ENCODE measurements around the gene FBXW7.

The FBXW7 gene

DNA sequence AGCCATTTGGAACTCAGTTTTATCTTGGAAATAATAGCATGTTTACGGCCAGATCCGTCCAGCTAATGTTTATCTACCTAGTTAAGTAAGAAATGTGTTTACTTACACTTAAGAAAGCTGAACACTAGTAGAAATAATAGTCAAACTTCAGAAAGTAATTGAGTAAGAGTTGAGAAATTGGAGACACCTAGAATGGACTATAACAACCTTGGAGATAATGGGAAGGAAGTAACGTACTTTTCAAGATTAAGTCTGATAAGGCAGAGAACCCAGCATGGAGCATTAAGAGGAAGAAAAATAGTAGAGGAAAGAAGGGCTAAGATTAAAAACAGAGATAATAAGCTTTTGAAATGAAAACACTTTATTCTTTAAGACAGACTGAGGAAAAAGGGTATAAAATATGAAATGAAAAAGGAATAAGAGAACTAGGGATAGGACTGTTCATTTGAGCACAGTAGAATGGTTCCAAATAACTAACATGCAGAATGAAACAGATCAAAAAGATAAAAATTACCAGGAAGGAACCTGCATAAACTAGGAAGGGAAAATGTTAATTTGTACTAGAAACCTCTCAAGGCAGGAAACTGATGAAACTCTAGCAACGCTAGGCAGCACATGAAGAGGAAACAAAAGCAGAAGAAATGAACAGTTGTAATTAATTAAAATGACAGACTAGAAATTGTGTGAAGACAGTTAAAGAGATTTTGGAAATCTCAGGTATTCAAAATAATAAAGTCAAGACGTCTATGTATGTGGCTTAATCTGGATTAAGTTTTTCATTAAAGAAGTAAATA lies 71.7 kb downstream of the FBXW7 start:
- no peak for DNase-seq

DNA sequence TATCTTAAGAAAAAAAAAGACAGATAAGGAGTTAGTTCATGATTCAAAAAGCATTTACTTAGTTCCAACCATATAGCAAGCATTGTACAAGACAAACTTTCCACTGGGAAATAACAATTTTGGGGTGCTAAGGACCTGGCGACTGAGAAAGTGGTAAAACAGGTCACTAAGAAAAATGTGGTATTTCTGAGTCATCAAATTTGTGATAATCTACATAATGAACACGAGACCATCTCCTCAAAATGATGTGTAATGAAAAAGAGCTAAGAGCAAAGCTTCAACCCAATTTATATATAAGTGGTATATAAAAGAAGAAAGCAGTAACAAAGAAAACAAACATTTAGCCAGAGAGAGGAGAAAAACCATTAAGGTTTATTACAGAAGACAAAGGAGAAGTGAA lies 72.3 kb downstream of the FBXW7 start:
- no peak for DNase-seq

DNA sequence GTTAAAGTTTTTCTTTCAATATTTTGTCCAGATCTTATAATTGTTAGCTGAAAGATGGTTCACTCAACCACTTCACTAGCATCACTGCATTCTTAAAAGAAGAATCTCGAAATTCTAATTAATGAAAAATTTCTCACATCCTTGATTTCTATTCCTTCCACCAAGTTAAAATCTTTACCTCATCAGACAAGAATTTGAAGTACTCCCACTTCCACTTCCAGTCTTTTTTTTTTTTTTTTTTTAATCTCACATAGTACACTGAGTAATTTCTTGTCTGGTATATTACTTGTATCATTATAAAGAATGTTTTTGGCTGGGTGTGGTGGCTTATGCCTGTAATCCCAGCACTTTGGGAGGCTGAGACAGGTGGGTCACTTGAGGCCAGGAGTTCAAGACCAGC lies 73.2 kb downstream of the FBXW7 start:
- DNase-seq = no peak

DNA sequence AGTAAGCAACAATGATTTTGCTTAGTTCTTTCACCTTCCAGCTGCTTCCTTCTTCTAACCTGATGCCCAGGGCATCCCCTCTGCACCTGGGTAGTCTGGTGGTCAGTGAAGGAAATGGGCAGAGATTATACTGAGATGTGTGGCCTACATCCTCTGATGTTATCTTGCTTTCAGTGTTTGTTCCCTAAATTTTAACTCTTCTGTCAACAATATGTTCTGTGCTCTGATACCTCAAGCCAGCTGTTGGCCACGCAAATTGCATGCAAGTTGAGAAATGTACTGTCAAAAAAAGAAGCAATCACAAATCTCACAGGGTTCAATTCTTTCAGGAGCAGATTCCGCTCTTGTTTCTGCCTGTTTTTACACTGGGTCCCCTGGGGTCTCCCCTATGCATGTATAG lies 73.8 kb downstream of the FBXW7 start:
- DNase-seq = no peak

DNA sequence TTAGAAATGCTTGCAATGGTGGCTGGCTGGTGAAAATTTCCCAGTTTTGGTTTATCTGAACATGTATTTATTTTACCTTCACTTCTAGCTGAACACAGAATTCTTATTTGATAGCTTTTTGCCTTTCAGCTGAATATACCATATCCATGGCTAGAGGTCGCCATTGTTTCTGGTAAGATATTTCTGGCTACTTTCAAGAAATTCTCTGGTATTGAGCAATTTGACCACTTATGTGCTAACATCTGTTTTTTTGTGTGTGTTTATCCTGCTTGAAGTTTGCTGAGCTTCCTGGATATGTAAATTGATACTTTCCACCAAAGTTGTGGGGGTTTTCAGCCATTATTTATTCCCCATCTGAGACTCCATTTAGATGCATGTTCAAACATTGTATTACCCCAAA lies 75.4 kb downstream of the FBXW7 start:
- no peak for DNase-seq

DNA sequence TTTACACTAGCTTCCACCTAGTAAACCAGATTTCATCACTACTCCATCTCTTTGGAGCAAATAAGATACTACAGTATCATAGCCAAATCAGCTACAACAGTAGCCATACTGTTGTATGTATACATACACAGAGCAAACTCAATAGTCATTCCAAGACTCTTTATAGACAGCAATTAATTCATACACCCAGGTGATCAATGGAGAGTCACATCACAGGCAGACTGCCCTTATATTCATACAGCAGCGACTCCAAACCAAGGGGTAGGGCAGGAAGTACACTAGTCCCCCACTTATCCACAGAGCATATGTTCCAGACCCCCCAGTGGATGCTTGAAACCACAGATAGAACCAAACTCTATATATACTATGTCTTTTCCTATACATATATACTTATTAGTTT lies 76.6 kb downstream of the FBXW7 start:
- no peak for DNase-seq

DNA sequence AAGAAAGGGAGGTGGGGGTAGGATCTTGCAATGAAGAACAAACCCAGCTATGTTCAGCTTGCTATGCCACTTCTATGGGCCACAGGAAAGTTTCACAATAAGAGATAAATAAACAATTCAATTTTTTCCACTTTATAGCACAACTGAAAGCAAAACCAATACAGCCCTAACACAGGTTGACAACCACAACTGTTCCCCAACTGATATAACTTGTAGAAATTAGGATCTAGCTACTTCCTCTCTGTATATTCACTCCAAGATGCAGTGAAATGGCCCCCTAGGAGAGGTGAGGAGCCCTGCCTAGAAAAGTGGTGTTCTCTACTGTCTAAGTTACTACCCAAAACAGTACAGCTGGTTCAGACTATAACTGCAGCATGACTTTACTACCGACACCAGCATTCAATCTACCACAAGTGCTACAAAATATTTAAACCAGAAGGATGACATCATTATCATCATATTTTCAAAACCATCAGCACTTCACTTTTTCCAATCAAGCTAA lies 77.0 kb downstream of the FBXW7 start:
- DNase-seq = no peak

DNA sequence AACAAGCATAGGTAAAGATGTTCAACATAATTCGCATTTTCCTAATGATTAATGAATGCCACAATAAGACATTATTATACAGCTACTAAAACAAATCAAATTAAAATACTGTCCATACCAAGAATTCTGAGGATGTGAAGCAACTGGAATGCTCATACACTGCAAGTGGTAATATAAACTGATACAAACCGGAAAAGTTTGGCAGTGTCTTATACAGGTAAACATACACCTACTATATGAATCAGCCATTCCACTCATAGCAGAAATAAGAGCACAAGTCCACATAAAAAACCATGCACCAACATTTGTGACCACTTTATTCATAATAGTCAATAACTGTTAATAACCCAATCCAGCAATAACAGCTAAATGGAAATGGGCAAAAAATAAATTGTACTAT lies 79.3 kb downstream of the FBXW7 start:
- no peak for DNase-seq

DNA sequence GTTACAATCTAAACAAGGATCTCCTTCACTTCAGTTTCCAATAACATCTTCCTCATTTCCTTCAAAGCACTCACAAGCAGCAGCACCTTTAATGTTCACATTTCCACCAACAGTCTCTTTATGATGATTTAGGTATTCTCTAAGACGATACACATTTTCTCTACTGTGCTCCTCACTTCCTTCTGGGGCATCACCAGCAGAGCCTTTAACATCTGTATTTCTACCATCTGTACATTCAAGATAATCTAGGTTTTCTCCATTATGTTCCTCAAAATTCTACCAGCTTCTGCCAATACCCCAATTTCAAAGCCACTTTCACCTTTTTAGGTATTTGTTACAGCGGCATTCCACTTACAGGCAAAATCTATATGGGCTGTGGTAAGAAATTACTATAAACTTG lies 80.6 kb downstream of the FBXW7 start:
- DNase-seq = no peak

DNA sequence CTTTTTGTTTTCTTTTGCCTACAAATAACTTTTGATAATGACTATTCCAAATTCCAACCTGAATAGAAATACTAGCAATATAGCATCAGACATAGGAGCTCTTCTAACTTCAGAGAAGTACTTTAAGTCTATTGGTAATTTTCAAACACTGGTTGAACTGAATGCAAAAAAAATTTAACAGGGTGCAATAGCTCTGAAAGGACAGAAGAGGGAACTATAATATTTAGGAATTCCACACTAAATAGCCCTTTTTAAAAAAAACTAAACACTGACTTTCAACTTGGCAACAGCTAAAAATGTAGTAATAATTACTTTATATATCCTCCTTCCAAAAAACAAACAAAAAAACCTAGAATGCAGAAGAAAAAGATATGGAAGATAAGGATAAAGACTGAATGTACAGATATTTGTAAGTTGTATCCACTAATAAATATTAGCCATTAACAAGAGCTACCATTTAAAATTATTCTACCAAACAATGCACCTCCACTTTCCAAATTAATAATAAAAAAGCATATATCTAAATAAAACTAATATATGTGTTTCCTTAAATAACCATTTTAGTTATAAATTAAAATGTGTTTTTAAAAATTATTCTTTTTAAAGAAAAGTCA lies 81.4 kb downstream of the FBXW7 start:
- peak; percentile 55 for DNase-seq

DNA sequence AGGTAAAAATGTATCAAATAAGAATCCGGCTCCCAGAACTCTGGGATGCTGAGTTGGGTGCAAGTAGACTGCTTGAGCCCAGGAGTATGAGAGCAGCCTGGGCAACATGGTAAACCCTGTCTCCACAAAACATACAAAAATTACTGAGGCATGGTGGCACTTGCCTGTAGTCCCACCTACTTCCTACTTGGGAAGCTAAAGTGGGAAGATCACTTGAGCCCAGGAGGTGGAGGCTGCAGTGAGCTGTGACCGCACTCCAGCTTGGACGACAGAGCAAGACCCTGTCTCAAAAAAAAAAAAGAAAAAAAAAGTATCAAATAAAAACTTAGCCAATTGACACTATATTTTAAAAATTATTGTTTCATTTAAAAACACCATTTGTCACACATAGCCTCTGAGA lies 84.4 kb downstream of the FBXW7 start:
- DNase-seq = no peak

DNA sequence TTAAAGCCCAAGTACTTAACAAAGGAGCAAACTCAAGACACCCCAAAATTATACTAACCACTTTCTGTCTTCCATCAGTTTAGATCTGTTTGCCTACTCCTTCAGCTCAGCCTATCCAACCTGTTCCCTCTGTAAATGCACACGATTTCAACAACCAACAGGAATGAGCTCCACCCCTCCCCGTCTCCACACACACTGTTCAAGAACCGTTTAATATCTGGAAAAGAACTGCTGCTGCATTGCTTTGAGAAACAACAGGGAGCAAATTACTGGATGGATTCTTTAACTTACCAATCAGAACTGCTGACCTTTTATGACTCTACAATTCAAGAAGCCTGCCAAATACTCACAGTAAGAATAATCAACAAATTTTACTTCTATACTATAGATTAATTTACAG lies 87.0 kb downstream of the FBXW7 start:
- DNase-seq = no peak

DNA sequence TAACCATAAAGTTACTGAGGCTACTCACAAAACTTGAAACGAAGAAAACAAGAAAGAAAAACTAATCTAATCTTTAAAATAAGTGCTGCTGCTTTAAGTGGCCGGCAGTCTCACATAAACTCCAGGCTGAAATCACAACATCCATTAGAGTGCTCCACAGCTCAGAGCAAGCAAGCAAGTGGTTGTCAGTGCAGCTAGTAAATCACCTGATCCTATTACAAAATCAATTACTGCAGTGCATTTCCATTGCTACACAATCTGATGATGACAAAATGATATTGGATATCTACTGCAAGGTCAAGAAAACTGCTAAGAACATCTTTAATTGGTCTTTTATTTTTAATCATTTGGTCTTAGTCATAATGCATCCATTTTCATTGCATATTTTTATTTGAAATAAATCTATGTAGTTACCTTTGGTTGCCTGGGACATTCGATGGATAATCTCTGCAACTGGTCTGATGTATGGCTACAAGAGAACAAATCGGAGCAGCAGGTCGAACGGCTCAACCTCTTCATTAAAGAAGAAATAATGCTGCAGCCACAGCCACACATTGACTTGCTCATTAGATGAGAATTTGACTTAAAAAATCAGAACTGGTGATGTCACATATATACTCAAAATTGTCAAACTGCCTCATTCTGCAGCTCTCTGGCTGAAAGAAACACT lies 87.7 kb downstream of the FBXW7 start:
- DNase-seq = no peak

DNA sequence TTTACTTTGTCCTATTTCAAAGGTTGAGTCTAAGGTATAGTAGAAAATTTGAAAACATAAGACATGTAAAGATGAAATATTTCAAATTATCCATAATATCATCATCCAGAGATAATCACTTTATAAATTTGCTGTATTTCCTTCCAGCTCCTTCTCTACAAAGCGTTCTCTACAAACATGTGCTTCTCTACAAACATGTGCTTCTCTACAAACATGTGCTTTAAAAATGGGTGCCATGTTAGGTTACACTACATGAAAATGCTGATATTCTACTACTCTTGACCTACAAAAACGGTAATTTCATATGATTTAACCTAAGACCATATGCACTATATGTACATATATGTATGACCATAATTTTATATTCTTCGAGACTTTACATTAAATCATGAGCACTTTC lies 92.0 kb downstream of the FBXW7 start:
- DNase-seq = no peak

DNA sequence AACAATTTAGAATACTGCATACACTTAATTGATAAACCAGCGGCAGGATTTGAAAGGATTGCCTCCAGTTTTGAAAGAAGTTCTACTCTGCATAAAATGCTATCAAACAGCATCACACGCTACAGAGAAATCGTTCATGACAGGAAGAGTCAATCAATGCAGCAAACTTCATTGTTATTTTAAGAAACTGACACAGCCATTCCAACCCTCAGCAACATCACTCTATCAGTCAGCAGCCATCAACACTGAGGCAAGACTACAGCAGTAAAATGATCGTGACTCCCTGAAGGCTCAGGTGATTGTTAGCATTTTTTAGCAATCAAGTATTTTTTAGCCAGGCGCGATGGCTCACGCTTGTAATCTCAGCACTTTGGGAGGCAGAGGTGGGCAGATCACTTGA lies 98.3 kb downstream of the FBXW7 start:
- no peak for DNase-seq

DNA sequence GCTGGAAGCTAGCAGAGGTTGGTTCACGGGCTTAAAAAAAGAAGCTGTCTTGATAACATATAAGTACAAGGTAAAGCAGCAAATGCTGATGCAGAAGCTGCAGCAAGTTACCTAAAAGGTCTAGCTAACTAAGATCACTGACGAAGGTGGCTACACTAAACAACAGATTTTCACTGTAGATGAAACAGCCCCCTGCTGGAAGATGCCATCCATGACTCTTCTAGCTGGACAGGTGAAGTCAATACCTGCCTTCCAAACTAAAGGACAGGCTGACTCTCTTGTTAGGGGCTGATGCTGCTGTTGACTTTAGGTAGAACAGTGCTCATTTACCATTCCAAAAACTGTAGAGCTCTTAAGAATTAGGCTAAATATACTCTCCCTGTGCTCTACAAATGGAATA lies 99.5 kb downstream of the FBXW7 start:
- DNase-seq = no peak

DNA sequence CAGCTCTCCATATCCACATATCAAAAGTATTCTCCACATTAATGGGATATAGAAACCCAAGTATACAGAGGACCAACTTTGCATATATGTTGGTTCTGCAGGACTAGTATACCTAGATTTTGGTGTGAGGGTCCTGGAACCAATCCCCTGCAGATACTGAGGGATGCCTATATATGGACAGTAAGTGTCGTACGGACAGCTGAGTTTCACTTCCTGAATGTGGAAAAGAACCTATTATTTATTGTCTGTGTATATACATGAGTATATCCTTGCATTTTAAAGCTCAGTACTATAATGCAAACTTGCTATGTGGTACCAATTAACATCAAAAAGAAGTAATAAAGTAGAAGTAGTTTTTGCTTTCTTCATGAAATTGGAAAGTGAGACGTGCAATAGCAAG lies 101.9 kb downstream of the FBXW7 start:
- no peak for DNase-seq

DNA sequence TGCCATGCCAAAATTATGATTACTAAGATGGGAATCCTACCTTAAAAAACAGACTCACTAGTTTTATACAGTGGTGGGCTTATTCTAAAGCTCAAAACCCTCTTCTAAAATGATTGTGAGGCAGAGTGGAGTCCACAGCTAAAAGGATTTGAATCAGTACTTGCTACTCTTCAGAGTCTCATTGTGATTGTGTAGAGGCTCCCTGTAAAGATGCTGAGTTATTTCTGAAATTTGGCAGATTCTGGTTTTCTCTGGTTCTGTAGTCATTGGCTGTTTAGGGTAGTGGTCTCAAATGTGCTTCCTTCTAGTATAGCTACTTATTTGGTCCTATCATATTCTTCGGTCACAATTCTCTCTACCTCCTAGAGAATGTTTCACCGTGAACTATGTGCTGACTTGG lies 104.1 kb downstream of the FBXW7 start:
- DNase-seq = no peak

DNA sequence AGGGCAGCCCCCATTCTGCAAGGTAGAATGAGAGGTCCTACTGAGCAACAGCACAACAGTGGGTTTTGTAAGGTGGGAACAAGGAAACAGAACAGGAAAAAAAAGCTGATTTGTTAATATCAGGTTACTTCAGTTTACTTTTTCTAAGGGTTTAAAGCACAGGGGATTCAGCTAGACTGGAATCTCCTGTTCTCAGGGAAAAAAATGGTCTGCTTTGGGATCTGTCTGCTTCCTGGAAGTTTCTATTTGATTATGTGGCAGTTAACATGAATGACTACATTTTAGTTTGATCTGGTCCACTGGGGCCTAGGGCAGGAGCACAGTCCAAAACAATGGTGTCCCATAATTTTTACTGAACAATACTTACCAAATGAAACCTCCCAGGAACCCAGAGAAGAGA lies 104.6 kb downstream of the FBXW7 start:
- DNase-seq = no peak

DNA sequence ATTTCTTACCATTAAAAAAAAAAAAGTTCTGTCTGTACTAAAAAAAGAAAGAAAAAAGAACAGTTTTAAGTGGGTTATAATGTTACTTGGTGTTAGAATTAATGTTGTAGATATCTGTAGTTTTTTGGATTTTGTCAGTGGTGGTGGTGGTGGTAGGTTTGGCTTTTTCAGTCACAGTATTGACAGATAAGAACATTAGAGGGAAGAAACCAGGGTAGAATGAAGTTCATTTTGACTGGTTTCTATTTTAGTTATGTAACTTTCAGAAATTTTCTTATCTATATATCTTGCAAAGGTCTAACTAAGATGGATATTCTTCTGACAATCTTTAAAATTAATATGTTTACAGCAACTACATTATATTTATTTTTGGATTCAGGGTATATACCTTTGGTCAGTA lies 105.4 kb downstream of the FBXW7 start:
- DNase-seq = no peak

DNA sequence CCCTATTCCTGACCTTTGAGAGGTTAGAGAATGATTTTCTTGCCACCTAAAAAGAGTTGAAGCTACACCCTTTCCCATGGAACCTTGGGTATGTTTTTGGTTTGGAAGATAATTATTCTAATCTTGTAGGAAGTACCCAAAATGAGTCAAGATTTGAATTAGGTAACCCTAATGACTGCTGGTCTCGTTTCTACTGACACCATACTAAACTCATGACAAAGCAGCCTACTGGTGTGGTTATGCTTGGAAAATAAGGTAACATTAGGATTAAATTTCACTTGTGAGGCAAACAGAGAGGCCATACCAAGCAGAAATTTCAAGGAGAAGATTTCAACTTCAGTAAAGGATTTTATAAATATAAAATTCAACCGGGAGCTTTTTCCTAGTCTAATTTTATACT lies 107.9 kb downstream of the FBXW7 start:
- no peak for DNase-seq

DNA sequence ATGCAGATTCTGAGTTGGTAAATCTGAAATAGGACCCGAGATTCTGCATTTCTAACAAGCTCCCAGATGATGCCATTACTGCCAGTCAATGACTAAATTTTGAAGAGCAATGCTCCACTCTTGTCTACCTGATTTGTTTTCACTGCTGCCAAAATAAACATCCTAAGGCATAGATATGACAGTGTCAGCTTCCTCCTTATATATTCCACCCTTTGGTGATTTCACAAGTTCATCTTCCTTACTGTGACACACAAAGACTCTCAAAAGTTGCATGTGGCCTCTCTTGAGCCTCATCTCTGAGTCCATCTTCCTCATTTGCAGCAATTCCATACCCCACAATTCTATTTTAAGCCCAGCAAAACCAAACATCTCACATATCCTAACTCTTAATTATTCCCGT lies 110.9 kb downstream of the FBXW7 start:
- no peak for DNase-seq

DNA sequence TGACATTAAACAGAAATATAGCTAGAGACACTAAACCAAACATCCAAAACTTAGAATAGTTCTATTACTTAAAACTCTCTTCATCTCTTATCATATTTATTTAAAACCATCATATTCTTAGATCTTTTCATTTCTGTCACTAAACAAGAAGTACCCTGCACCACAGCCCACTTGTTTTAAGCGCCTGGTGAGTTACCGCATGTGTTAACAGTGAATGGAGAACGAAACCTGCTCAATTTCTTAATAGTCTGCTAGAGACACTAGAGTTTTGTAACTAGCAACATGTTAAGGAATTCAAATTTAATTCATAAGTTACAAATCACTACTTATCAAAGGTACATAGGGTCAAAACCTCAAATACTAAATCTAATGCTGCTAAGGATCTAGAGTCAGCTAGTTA lies 111.5 kb downstream of the FBXW7 start:
- no peak for DNase-seq

DNA sequence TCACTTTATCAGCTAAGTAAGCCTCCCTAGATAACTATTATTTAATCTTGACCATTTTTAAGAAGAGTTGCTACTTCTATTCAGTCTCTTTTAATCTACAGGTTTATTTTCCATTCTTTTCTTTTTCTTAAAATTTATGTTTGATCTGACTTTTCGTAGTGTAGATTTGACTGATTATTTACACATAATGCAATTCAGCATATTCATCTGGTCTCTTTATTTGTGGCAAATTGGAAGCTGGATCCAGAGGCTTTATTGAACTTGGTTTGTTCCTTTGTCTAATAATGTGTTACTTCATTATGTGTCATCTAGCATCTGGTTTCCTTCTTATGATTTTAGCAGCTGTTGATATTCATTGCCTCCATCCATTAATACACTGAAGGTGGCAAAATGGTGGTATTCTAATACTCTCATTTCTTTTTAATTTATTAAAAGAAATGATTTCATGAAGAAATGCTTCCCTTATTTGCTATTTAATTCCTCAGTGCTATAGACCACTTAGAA lies 113.0 kb downstream of the FBXW7 start:
- no peak for DNase-seq
